Erythroblast (primary cell): ENCODE data around the gene NPAS1.

ENCODE experiments used
- GATA1 ChIP-seq: IDR thresholded peaks from 2 replicates; pipeline ENCODE4 v1.6.1; 2011; ENCODE audit warnings: low read depth, mild to moderate bottlenecking, control low read depth, low read length, moderate library complexity
- POLR2A ChIP-seq: IDR thresholded peaks from 2 replicates; pipeline ENCODE4 v1.6.1; 2011; ENCODE audit warnings: mild to moderate bottlenecking, low read length

- no peak for TF ChIP-seq POLR2A
- no peak for TF ChIP-seq GATA1
These were observed 26.0 kb upstream of the NPAS1 start for GRCh38 chr19:46993622-46994021.
